Cardiac ventricle fibroblast (primary cell): ENCODE measurements around the gene FOXQ1. TPM values are rescaled to one million over a fixed set of nuclear protein-coding genes. Genes with fewer than 3 reads are reported as not detected.

Source experiments
- total RNA-seq: library from RNA; depleted of rRNA; stranded (reverse); fragments of >200 nt; gene quantifications from 2 replicates; pipeline ENCODE4 v1.2.3, GENCODE V29; 2015

The FOXQ1 gene
- not detected in 2 replicates for total RNA-seq

GRCh38 chr6:1311400-1312202, at the start of gene FOXQ1:
FOXQ1 (plus strand) TSS chr6:1312098; CDS start chr6:1312705, 607 bp downstream.

Other genes starting within 250 kb of the FOXQ1 start
- gene FOXF2, start 77.5 kb downstream of the FOXQ1 start, total RNA-seq, result 0.83 and 1.2 TPM in 2 replicates